Tibial nerve (tissue), 4 donors: Measurements from ENCODE around the gene LCE1C.

ENCODE experiments used
- EP300 ChIP-seq, 2 donors: sonication (generic); formaldehyde crosslinking; IDR thresholded peaks; one replicate each; pipeline ENCODE4 v1.6.1; 2017; ENCODE audit warnings: antibody characterized with exemption in 2 of 2, mild to moderate bottlenecking in 1 of 2
- POLR2A ChIP-seq, 2 donors: fragments of 450-650 bp; IDR thresholded peaks; one replicate each; pipeline ENCODE4 v1.6.1; 2017; ENCODE audit warnings: antibody characterized with exemption in 2 of 2, mild to moderate bottlenecking in 2 of 2, moderate library complexity in 2 of 2
- TF ChIP-seq, protein P1 (sequence below), 5 experiments: fragments of 200-600 bp in 3 of 5; fragments of 450-650 bp in 2 of 5; sonication (generic) in 3 of 5; IDR thresholded peaks; one replicate each; pipeline ENCODE4 v1.5.1; 2016 to 2019; ENCODE audit warnings: antibody characterized with exemption in 5 of 5, mild to moderate bottlenecking in 3 of 5, moderate library complexity in 2 of 5

DNA sequence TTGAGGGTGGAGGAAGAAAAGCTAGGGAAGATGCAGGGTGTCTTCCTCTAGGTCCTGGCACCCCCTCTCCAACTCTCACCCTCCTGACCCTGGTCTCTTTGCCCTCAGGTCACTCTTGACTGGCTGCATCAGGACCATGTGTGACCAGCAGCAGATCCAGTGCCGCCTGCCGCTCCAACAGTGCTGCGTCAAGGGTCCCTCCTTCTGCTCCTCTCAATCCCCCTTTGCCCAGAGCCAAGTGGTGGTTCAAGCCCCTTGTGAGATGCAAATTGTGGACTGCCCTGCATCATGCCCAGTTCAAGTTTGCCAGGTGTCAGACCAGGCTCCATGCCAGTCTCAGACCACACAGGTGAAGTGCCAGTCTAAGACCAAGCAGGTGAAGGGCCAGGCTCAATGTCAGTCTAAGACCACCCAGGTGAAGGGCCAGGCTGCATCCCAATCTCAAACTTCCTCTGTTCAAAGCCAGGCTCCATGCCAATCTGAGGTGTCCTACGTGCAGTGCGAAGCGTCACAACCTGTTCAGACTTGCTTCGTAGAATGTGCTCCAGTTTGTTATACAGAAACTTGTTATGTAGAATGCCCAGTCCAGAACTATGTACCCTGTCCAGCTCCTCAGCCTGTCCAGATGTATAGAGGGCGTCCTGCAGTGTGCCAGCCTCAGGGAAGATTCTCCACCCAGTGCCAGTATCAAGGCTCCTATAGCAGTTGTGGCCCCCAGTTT lies 46.8 kb downstream of the LCE1C start:
- TF ChIP-seq, protein P1, sequence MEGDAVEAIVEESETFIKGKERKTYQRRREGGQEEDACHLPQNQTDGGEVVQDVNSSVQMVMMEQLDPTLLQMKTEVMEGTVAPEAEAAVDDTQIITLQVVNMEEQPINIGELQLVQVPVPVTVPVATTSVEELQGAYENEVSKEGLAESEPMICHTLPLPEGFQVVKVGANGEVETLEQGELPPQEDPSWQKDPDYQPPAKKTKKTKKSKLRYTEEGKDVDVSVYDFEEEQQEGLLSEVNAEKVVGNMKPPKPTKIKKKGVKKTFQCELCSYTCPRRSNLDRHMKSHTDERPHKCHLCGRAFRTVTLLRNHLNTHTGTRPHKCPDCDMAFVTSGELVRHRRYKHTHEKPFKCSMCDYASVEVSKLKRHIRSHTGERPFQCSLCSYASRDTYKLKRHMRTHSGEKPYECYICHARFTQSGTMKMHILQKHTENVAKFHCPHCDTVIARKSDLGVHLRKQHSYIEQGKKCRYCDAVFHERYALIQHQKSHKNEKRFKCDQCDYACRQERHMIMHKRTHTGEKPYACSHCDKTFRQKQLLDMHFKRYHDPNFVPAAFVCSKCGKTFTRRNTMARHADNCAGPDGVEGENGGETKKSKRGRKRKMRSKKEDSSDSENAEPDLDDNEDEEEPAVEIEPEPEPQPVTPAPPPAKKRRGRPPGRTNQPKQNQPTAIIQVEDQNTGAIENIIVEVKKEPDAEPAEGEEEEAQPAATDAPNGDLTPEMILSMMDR (IDR thresholded peaks at IDR 0.05): no peak
- TF ChIP-seq EP300 (IDR thresholded peaks at IDR 0.05): no peak
- TF ChIP-seq POLR2A (IDR thresholded peaks at IDR 0.05): no peak
